OCI-LY7 (cell line): ENCODE data around the gene SMIM10. TPM values are rescaled to one million over a fixed set of nuclear protein-coding genes. Genes with fewer than 3 reads are reported as not detected.

Experiments
- total RNA-seq, 2 experiments: library from RNA; depleted of rRNA in 1 of 2; stranded (reverse); fragments of >200 nt in 1 of 2; shearing (Covaris generic) in 1 of 2; gene quantifications; 2 replicates each; pipeline ENCODE4 v1.2.3, GENCODE V29; 2014 to 2022

SMIM10 gene
- total RNA-seq, 2 experiments from 2014 or later = 0.16 to 1.5 TPM

Other genes starting within 250 kb of the SMIM10 start
- 25.3 and 25.8 TPM in 2 replicates for gene PABIR2, start 193.8 kb upstream of the SMIM10 start, total RNA-seq (2014; rRNA removed; shearing (Covaris generic))
- gene PABIR2, start 193.8 kb upstream of the SMIM10 start, total RNA-seq (2022) = 76.6 and 80.6 TPM in 2 replicates
- gene MOSPD1, start 75.7 kb upstream of the SMIM10 start, total RNA-seq (2014; rRNA removed; shearing (Covaris generic)) = 7.9 and 8.6 TPM in 2 replicates
- 7.8 and 8.5 TPM in 2 replicates for gene MOSPD1, start 75.7 kb upstream of the SMIM10 start, total RNA-seq (2022)
- not detected in 2 replicates for gene RTL8B, start 31.6 kb downstream of the SMIM10 start, total RNA-seq (2014; rRNA removed; shearing (Covaris generic))
- not detected in 2 replicates for gene RTL8B, start 31.6 kb downstream of the SMIM10 start, total RNA-seq (2022)
- gene RTL8C, start 41.4 kb downstream of the SMIM10 start, total RNA-seq (2014; rRNA removed; shearing (Covaris generic)) = not detected in 2 replicates
- not detected in 2 replicates for gene RTL8C, start 41.4 kb downstream of the SMIM10 start, total RNA-seq (2022)
- gene RTL8A, start 61.1 kb downstream of the SMIM10 start, total RNA-seq (2014; rRNA removed; shearing (Covaris generic)) = not detected in 2 replicates
- not detected in 2 replicates for gene RTL8A, start 61.1 kb downstream of the SMIM10 start, total RNA-seq (2022)
- 0.13 TPM in 1 of 2 replicates, not detected in the other for gene SMIM10L2B, start 107.7 kb downstream of the SMIM10 start, total RNA-seq (2014; rRNA removed; shearing (Covaris generic))
- not detected in 2 replicates for gene SMIM10L2B, start 107.7 kb downstream of the SMIM10 start, total RNA-seq (2022)
- gene ETDB, start 129.5 kb downstream of the SMIM10 start, total RNA-seq (2014; rRNA removed; shearing (Covaris generic)) = not detected in 2 replicates
- gene ETDB, start 129.5 kb downstream of the SMIM10 start, total RNA-seq (2022) = not detected in 2 replicates
- gene CT55, start 180.4 kb downstream of the SMIM10 start, total RNA-seq (2014; rRNA removed; shearing (Covaris generic)) = not detected in 2 replicates
- not detected in 2 replicates for gene CT55, start 180.4 kb downstream of the SMIM10 start, total RNA-seq (2022)